Large intestine (tissue), 3 donors: ENCODE measurements around the gene CLDN7. TPM values are rescaled to one million over a fixed set of nuclear protein-coding genes. Genes with fewer than 3 reads are reported as not detected.

Experiments used
- DNase-seq, 2 donors: peaks; one replicate each; pipeline versions ENCODE4 v3.0.0 to v3.0.0-alpha.2; 2013
- H3K27ac ChIP-seq: one replicate; pipeline ENCODE4 v1.5.1; 2013; ENCODE audit warnings: low read length
- H3K27me3 ChIP-seq: 2 replicates; pipeline ENCODE4 v1.6.1; 2013; ENCODE audit warnings: low read length; ENCODE audit not compliant: control insufficient read depth, insufficient read depth
- H3K36me3 ChIP-seq: 2 replicates; pipeline ENCODE4 v1.6.1; 2013; ENCODE audit warnings: low read length; ENCODE audit not compliant: control insufficient read depth, insufficient read depth
- H3K4me1 ChIP-seq: one replicate; pipeline ENCODE4 v1.6.1; 2013; ENCODE audit warnings: low read length; ENCODE audit not compliant: control insufficient read depth, insufficient read depth
- H3K4me3 ChIP-seq: one replicate; pipeline ENCODE4 v1.5.1; 2013; ENCODE audit warnings: low read length
- H3K9me3 ChIP-seq: one replicate; pipeline ENCODE4 v1.6.1; 2013; ENCODE audit warnings: mild to moderate bottlenecking, low read depth, low read length, moderate library complexity; ENCODE audit not compliant: control insufficient read depth
- WGBS: methylation state at CpG from one replicate; pipeline ENCODE4 v1.1.5; 2013; ENCODE audit warnings: low lambda C conversion rate; ENCODE audit not compliant: insufficient coverage; 5-methylcytosine and 5-hydroxymethylcytosine counted together
- polyA plus RNA-seq: library from polyadenylated mRNA; unstranded; fragments of 120-200 nt; gene quantifications from one replicate; pipeline ENCODE4 v1.2.1, GENCODE V29; 2013

CLDN7 gene
- polyA plus RNA-seq, 1 donor, result 250 TPM

DNA sequence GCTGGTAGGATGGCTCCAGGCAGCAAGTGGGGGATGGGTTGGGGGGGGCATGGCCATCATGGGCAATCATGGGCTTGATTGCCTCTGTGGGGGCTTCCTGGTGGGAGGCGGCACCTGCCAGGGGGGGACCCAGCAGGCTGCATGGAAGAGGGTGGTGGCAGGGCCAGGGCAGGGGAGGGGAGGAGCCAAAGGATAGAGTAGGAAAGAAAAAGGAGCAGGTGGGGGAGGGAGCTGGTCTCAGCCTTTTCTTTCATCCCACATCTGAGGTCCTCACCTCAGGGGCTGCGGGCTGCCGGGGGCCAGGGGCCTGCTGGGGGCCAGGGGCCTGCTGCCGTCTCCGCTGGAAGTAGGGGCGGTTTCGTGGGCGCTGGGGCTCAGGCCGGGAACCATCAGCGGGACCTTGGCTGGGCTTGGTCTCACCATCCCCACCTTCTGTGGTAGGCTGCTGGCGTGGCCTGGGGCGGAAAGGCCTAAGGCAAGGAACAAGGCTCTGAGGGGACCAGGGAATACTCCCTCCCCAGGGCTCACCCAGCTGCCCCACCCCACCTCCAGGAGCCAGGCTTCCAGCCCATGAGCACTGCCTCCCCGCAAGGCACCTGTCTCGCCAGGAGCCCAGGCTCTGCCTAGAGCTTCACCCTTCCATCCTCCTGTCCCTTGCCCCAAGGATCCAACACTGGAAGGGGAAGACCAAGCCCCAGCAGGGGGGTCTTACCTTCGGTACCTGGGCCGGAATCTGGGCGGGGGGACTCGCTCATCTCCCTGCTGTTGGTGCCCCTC lies 27.2 kb upstream of the CLDN7 start:
- H3K27me3 ChIP-seq, result peaks cover 21% of the 10 kb centered on the region
- H3K27ac ChIP-seq, result no peak overlapping the region
- no peak overlapping the region for H3K4me3 ChIP-seq
- DNase-seq, result no peak
- H3K36me3 ChIP-seq, result no peaks in the 10 kb centered on the region
- peaks cover 3% of the 10 kb centered on the region for H3K9me3 ChIP-seq
- H3K4me1 ChIP-seq, result peaks cover 19% of the 10 kb centered on the region
- WGBS, result no CpG with 5 or more reads among the region's 18 CpGs

DNA sequence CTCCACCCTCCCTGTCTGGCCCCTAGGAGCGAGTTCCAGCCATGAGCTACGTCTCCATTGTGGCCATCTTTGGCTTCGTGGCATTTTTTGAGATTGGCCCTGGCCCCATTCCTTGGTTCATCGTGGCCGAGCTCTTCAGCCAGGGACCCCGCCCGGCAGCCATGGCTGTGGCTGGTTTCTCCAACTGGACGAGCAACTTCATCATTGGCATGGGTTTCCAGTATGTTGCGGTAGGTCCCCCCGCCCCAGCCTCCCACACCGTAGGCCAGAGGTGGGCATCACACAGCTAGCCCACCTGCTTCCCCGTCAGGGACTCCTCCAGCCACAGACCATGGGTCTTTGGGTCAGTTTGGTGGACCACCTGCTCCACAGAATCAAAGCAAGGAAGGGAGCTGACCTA lies 23.4 kb upstream of the CLDN7 start:
- H3K9me3 ChIP-seq, result peaks cover 4% of the 10 kb centered on the region
- H3K27me3 ChIP-seq, result peaks cover 16% of the 10 kb centered on the region
- peaks cover 18% of the 10 kb centered on the region for H3K4me1 ChIP-seq
- H3K36me3 ChIP-seq, result no peaks in the 10 kb centered on the region
- no CpG with 5 or more reads among the region's 12 CpGs for WGBS
- DNase-seq, result no peak
- H3K27ac ChIP-seq, result no peak overlapping the region
- H3K4me3 ChIP-seq, result no peak overlapping the region

DNA sequence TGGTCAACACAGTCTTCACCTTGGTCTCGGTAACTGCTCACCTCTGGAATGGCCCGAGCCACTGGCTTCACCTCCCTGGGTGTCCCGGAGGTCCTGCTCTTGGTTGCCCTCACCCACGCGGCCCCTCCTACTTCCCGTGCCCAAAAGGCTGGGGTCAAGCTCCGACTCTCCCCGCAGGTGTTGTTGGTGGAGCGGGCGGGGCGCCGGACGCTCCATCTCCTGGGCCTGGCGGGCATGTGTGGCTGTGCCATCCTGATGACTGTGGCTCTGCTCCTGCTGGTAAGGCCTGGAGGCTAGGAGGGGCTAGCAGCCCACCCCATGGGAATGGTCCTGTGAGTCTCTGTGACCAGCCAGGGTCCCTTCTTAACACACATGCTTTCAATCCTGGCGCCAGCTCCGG lies 22.6 kb upstream of the CLDN7 start:
- Histone ChIP-seq H3K27ac (no peak overlapping the region), H3K27me3 (peaks cover 16% of the 10 kb centered on the region)

DNA sequence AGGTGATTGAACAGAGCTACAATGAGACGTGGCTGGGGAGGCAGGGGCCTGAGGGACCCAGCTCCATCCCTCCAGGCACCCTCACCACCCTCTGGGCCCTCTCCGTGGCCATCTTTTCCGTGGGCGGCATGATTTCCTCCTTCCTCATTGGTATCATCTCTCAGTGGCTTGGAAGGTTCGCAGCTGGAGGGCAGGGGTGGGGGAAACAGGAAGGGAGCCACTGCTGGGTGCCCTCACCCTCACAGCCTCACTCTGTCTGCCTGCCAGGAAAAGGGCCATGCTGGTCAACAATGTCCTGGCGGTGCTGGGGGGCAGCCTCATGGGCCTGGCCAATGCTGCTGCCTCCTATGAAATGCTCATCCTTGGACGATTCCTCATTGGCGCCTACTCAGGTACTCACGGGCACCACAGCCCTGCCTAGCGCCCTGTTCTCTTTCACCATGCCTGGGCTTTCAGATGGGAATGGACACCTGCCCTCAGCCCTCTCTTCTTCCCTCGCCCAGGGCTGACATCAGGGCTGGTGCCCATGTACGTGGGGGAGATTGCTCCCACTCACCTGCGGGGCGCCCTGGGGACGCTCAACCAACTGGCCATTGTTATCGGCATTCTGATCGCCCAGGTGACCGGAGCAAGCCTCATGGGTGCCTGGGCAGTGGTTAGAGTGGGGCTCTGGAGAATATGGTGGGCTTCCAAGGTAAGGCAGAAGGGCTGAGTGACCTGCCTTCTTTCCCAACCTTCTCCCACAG lies 21.4 kb upstream of the CLDN7 start:
- H3K27ac ChIP-seq, result no peak overlapping the region
- H3K4me3 ChIP-seq, result no peak overlapping the region
- peaks cover 16% of the 10 kb centered on the region for H3K27me3 ChIP-seq

More for the DNA sequence above, 22.6 kb upstream of the CLDN7 start:
- WGBS, result no CpG with 5 or more reads among the region's 16 CpGs
- peaks cover 22% of the 10 kb centered on the region for H3K4me1 ChIP-seq
- peaks cover 4% of the 10 kb centered on the region for H3K9me3 ChIP-seq
- no peaks in the 10 kb centered on the region for H3K36me3 ChIP-seq
- DNase-seq, result no peak
- H3K4me3 ChIP-seq, result no peak overlapping the region

DNA sequence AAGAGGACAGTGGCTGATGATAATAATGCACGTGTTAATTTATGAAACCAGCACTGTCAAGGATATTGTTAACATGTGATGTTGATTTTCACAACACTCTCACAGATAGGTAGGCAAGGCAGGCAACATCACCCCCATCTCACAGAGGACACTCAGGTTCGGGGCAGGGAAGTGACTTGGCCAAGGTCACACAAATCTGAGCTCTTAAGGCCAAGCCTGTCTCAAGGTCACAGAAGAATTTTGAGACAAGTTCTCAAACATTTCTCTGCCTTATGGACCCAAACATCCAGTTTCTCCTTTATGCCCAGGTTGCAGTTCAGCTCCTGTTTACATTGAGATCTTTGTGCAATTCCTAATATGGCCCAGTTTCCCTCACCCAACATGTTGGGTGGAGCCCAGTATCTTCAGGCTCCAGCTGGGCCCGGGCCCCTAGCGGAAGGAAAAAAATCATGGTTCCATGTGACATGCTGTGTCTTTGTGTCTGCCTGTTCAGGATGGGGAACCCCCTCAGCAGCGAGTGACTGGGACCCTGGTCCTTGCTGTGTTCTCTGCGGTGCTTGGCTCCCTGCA lies 20.6 kb upstream of the CLDN7 start:
- peaks cover 34% of the 10 kb centered on the region for H3K4me1 ChIP-seq
- H3K4me3 ChIP-seq, result no peak overlapping the region
- peaks cover 16% of the 10 kb centered on the region for H3K27me3 ChIP-seq
- H3K9me3 ChIP-seq, result peaks cover 4% of the 10 kb centered on the region
- H3K36me3 ChIP-seq, result no peaks in the 10 kb centered on the region
- WGBS, result no CpG with 5 or more reads among the region's 6 CpGs
- peak in 1 of 2 donors; percentile 13 for DNase-seq
- no peak overlapping the region for H3K27ac ChIP-seq

More for the DNA sequence above, 21.4 kb upstream of the CLDN7 start:
- DNase-seq, result no peak
- no peaks in the 10 kb centered on the region for H3K36me3 ChIP-seq
- no CpG with 5 or more reads among the region's 18 CpGs for WGBS
- H3K4me1 ChIP-seq, result peaks cover 34% of the 10 kb centered on the region
- H3K9me3 ChIP-seq, result peaks cover 4% of the 10 kb centered on the region

DNA sequence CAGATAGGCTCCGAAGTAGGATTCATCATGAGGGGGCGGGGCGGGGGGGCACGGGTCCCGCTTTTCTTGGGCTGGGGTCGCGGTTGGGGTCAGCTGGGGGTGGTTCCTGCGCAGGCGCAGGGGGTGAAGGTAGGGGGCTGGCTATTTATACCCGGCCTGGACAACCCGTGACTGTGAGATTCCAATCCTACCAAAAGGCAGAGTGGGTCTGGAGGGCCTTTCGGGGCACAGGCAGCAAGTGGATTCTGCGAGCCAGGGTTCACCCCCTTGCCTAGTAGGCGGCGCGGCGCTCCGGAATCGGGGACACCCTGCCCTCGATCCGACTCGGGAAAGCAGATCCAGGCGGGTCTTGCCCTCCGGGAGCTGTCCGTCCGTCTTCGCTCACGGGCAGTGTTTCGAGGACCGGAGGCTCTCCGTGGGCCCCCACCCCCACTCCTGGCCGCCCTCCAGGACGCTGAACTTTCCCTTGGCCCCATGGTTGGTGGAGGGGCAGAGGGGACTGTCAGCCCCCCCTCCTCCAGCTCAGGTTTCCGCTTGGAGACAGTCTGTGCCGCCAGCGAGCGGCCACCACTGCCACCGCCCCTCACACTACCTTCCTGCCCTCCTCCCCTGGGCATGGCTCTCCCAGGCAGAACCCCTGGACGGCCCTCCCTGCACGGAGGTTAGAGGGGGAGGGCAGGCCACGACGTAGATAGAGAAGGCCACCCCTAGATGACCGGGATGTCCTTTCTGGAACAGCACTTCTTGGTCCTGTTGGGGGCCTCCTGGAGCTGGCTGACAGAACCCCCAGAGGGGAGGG lies 19.9 kb upstream of the CLDN7 start:
- Histone ChIP-seq H3K4me1 (peaks cover 34% of the 10 kb centered on the region), H3K4me3 (peak overlapping the region; percentile 46), H3K9me3 (peaks cover 4% of the 10 kb centered on the region), H3K27ac (no peak overlapping the region), H3K27me3 (peaks cover 16% of the 10 kb centered on the region), H3K36me3 (no peaks in the 10 kb centered on the region)
- peak; percentile 15 to 22 for DNase-seq
- no CpG with 5 or more reads among the region's 43 CpGs for whole genome bisulfite sequencing

DNA sequence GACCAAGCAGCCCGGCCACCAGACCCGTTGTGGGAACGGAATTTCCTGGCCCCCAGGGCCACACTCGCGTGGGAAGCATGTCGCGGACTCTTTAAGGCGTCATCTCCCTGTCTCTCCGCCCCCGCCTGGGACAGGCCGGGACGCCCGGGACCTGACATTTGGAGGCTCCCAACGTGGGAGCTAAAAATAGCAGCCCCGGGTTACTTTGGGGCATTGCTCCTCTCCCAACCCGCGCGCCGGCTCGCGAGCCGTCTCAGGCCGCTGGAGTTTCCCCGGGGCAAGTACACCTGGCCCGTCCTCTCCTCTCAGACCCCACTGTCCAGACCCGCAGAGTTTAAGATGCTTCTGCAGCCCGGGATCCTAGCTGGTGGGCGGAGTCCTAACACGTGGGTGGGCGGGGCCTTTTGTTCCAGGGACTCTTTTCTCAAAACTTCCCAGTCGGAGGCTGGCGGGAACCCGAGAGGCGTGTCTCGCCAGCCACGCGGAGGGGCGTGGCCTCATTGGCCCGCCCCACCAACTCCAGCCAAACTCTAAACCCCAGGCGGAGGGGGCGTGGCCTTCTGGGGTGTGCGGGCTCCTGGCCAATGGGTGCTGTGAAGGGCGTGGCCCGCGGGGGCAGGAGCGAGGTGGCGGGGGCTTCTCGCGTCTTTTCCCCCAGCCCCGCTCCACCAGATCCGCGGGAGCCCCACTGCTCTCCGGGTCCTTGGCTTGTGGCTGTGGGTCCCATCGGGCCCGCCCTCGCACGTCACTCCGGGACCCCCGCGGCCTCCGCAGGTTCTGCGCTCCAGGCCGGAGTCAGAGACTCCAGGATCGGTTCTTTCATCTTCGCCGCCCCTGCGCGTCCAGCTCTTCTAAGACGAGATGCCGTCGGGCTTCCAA lies 19.0 kb upstream of the CLDN7 start, which contains the start of gene SLC2A4:
Gene SLC2A4, plus strand, starts transcription at position 645 of the 879 bp plus-strand sequence. Its CDS starts 217 bp downstream, at position 862.
- Histone ChIP-seq H3K27ac (peak within 1 kb of the TSS; percentile 10), H3K9me3 (peaks cover 4% of the 10 kb centered on the region), H3K4me1 (peaks cover 34% of the 10 kb centered on the region), H3K36me3 (no peaks in the 10 kb centered on the region), H3K4me3 (peak within 1 kb of the TSS; percentile 46), H3K27me3 (peaks cover 16% of the 10 kb centered on the region)
- WGBS, result no CpG with 5 or more reads among the region's 71 CpGs
- DNase-seq, result peak; percentile 92 to 94

DNA sequence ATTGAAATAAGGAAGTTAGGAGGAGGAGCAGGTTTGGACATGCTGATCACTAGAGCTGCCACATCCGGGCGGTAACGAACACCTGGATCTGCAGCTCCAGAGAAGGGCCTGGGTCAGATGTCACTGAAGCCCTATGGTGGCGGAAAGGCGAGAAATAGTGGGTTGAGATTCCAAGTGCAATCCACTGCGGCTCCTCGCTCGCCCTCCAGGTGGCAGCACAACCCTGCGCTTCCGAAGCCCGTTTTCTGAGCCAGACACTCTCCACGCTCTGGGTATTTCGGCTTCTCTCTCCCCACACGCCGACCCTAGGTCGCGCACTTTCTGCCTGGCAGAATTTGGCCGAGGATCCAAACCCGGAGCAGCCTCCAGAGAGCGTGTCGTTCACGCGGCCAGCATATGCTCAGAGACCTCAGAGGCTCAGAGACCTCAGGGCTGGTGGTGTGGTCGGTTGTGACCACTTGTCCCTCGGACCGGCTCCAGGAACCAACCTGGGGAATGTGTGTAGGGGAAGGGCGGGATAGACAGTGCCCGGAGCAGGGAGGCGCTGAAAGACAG lies 18.3 kb upstream of the CLDN7 start:
- no CpG with 5 or more reads among the region's 29 CpGs for WGBS
- H3K4me3 ChIP-seq, result peak overlapping the region; percentile 46

DNA sequence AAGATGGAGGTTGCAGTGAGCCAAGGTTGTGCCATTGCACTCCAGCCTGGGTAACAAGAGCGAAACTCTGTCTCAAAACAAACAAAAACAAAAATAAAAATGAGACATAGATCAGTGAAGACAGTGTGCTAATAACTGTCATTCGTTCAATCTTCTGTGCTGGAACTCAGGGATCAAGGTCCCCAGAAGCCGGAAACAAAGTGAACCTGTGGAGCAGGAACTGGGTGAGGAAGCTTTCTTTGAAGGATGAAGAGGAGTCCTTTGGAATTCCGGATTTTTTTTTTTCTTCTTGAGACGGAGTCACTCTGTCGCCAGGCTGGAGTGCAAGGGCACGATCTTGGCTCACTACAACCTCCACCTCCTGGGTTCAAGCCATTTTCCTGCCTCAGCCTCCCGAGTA lies 17.2 kb upstream of the CLDN7 start:
- H3K36me3 ChIP-seq, result no peaks in the 10 kb centered on the region
- H3K9me3 ChIP-seq, result peaks cover 4% of the 10 kb centered on the region
- no peak overlapping the region for H3K4me3 ChIP-seq
- H3K27me3 ChIP-seq, result peaks cover 16% of the 10 kb centered on the region
- WGBS, result 20% methylated on average over 1 of the region's 8 CpGs
- H3K4me1 ChIP-seq, result peaks cover 34% of the 10 kb centered on the region
- H3K27ac ChIP-seq, result peak overlapping the region; percentile 49
- DNase-seq, result peak; percentile 61 to 85

More for the DNA sequence above, 18.3 kb upstream of the CLDN7 start:
- DNase-seq, result peak; percentile 68 to 81
- Histone ChIP-seq H3K36me3 (no peaks in the 10 kb centered on the region), H3K4me1 (peaks cover 34% of the 10 kb centered on the region), H3K27me3 (peaks cover 16% of the 10 kb centered on the region), H3K27ac (peak overlapping the region; percentile 10), H3K9me3 (peaks cover 4% of the 10 kb centered on the region)
